Cardiac fibroblast (primary cell): ENCODE data around the gene GTSE1.
"Not testable (repeated sequence)": the region's sequence is repeated elsewhere in the genome, so short reads cannot be mapped to it uniquely, and the experiment has no call there.

Experiments
- DNase-seq, 2 donors: peaks; one replicate each; pipeline versions ENCODE4 v3.0.0 to v3.0.0-alpha.2; 2010; ENCODE audit warnings: low read depth in 2 of 2
- H3K4me3 ChIP-seq, 2 donors: replicated peaks in 1 of 2; 1 replicate in 1 of 2; 2 replicates in 1 of 2; pipeline ENCODE4 v1.5.1; 2011; ENCODE audit warnings: low read depth in 2 of 2, low read length in 2 of 2, mild to moderate bottlenecking in 2 of 2, moderate library complexity in 1 of 2
- CTCF ChIP-seq: IDR thresholded peaks from one replicate; pipeline ENCODE4 v1.5.1; 2011; ENCODE audit warnings: low read depth, mild to moderate bottlenecking, low read length, inconsistent platforms

GTSE1 gene

GRCh38 chr22:46312056-46312455 is 15.4 kb downstream of the GTSE1 start:
- H3K4me3 ChIP-seq = no peak overlapping the region
- no peak for TF ChIP-seq CTCF

DNA sequence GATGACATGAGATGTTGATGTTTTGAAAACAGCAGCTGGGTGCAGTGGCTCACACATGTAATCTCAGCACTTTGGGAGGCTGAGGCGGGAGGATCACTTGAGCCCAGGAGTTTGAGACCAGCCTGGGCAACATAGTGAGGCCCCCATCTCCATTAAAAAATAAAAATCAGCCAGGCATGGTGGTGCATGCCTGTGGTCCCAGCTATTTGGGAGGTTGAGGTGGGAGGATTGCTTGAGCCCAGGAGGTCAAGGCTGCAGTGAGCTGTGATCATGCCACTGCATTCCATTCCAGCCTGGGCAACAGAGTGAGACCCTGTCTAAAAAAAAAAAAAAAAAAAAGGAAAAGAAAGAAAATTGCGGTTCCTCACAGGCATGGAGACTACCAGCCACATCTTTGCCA is 16.2 kb downstream of the GTSE1 start:
- not testable (repeated sequence) for H3K4me3 ChIP-seq, DNase-seq

More at GRCh38 chr22:46312056-46312455, 15.4 kb downstream of the GTSE1 start:
- no peak for DNase-seq

- no peak for TF ChIP-seq CTCF
- no peak overlapping the region for H3K4me3 ChIP-seq
- DNase-seq = no peak
Observed at GRCh38 chr22:46315976-46316375, 19.3 kb downstream of the GTSE1 start.

DNA sequence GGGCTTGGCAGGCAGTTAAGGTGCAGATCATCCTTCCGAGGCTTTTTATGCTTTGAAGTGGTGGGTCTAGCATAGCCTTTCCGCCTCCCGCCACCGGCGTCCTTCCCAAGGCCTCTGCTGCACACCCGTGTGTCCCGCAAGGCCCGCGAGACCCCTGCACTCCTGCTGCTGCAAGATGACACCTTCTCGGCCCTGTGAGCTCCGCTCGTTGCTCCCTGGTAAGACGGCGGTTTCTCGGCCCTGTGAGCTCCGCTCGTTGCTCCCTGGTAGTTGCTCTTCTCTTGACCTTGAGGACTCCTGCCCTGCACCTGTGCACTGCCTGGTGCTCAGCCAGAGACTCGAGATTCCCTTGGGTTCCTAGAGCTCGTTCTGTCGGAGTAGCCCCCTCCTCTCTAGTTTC is 21.0 kb downstream of the GTSE1 start:
- DNase-seq = no peak
- TF ChIP-seq CTCF = no peak
- no peak overlapping the region for H3K4me3 ChIP-seq

GRCh38 chr22:46318576-46318975 is 21.9 kb downstream of the GTSE1 start:
- DNase-seq = no peak
- no peak overlapping the region for H3K4me3 ChIP-seq
- TF ChIP-seq CTCF = no peak

DNA sequence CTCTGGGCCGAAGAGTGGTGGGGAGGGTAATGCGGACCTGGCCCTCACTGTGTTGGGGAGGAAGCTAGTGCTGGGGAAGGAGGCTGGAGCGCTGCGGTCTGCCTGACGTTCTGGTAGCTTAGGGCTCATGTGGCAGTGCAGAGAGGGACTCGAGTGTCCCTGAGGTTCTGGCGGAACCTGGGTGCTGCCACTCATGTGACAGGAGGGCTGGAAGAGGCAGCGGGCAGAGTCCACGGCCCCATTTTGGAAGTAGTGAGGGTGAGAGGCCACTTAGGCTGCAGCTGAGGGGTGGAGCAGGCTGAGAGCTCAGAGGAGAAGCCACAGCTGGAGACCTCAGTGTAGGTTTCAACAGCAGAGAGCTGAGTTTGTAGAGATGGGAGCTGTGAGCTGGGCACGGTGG is 22.6 kb downstream of the GTSE1 start:
- no peak for TF ChIP-seq CTCF
- DNase-seq = no peak
- no peak overlapping the region for H3K4me3 ChIP-seq

GRCh38 chr22:46320166-46320710 is 23.6 kb downstream of the GTSE1 start:
- no peak for DNase-seq
- no peak for TF ChIP-seq CTCF
- H3K4me3 ChIP-seq = no peak overlapping the region
